Chondrocyte (in vitro differentiated cells): Measurements from ENCODE around the gene TGFBR1. TPM values are rescaled to one million over a fixed set of nuclear protein-coding genes. Genes with fewer than 3 reads are reported as not detected.

Source experiments
- DNase-seq: peaks from one replicate; pipeline ENCODE4 v3.0.0; 2021; ENCODE audit warnings: mixed read lengths, low spot score
- H3K27ac Mint-ChIP-seq: one replicate; pipeline ENCODE4 v1.8.0; 2021; ENCODE audit warnings: mild to moderate bottlenecking, moderate library complexity, mixed read lengths; ENCODE audit not compliant: unreplicated experiment
- H3K27me3 Mint-ChIP-seq: 2 replicates; pipeline ENCODE4 v1.8.0; 2021; ENCODE audit warnings: low read depth, mixed read lengths
- H3K36me3 Mint-ChIP-seq: 2 replicates; pipeline ENCODE4 v1.8.0; 2021; ENCODE audit warnings: low read depth, mixed read lengths
- H3K4me1 Mint-ChIP-seq: 2 replicates; pipeline ENCODE4 v1.8.0; 2021; ENCODE audit warnings: low read depth, mild to moderate bottlenecking, mixed read lengths
- H3K4me3 Mint-ChIP-seq: one replicate; pipeline ENCODE4 v1.8.0; 2021; ENCODE audit warnings: mild to moderate bottlenecking, moderate library complexity, mixed read lengths; ENCODE audit not compliant: unreplicated experiment
- H3K9me3 Mint-ChIP-seq: 2 replicates; pipeline ENCODE4 v1.8.0; 2021; ENCODE audit warnings: low read depth, mixed read lengths
- CTCF ChIP-seq: fragments of 200-600 bp; sonication (generic); IDR thresholded peaks from 2 replicates; pipeline ENCODE4 v1.5.0; 2021; ENCODE audit warnings: antibody characterized with exemption, mild to moderate bottlenecking, moderate library complexity
- total RNA-seq: library from RNA; stranded (reverse); gene quantifications from 3 replicates; pipeline ENCODE4 v1.2.1, GENCODE V29; 2021

The TGFBR1 gene
- total RNA-seq, 1 donor from 2014 or later: 109 TPM

- Mint-ChIP-seq H3K4me1 (peaks cover 43% of the 10 kb centered on the region), H3K27ac (peak overlapping the region; percentile 33), H3K4me3 (no peak overlapping the region), H3K27me3 (peaks cover 10% of the 10 kb centered on the region), H3K9me3 (no peaks in the 10 kb centered on the region), H3K36me3 (no peaks in the 10 kb centered on the region)
- no peak for DNase-seq
- no peak for TF ChIP-seq CTCF
These were observed 38.3 kb upstream of the TGFBR1 start for GRCh38 chr9:99066571-99066970.

- Mint-ChIP-seq H3K27me3 (no peaks in the 10 kb centered on the region), H3K27ac (no peak overlapping the region), H3K9me3 (no peaks in the 10 kb centered on the region), H3K4me3 (no peak overlapping the region), H3K4me1 (peaks cover 51% of the 10 kb centered on the region), H3K36me3 (no peaks in the 10 kb centered on the region)
- no peak for TF ChIP-seq CTCF
- no peak for DNase-seq
These were observed 35.8 kb upstream of the TGFBR1 start for GRCh38 chr9:99069075-99069474.

GRCh38 chr9:99069546-99069945 is 35.4 kb upstream of the TGFBR1 start:
- DNase-seq: no peak
- Mint-ChIP-seq H3K27me3 (no peaks in the 10 kb centered on the region), H3K9me3 (no peaks in the 10 kb centered on the region), H3K36me3 (no peaks in the 10 kb centered on the region), H3K27ac (no peak overlapping the region), H3K4me1 (peaks cover 51% of the 10 kb centered on the region), H3K4me3 (no peak overlapping the region)
- no peak for TF ChIP-seq CTCF

GRCh38 chr9:99070681-99071080 is 34.2 kb upstream of the TGFBR1 start:
- Mint-ChIP-seq H3K27me3 (no peaks in the 10 kb centered on the region), H3K4me3 (no peak overlapping the region), H3K27ac (no peak overlapping the region), H3K9me3 (no peaks in the 10 kb centered on the region), H3K4me1 (peaks cover 58% of the 10 kb centered on the region), H3K36me3 (no peaks in the 10 kb centered on the region)
- no peak for TF ChIP-seq CTCF
- DNase-seq: no peak

- no peak for DNase-seq
- H3K9me3 Mint-ChIP-seq: no peaks in the 10 kb centered on the region
- no peaks in the 10 kb centered on the region for H3K27me3 Mint-ChIP-seq
- H3K36me3 Mint-ChIP-seq: no peaks in the 10 kb centered on the region
- peaks cover 54% of the 10 kb centered on the region for H3K4me1 Mint-ChIP-seq
- no peak for TF ChIP-seq CTCF
- peak overlapping the region; percentile 75 for H3K27ac Mint-ChIP-seq
- no peak overlapping the region for H3K4me3 Mint-ChIP-seq
These were observed 33.4 kb upstream of the TGFBR1 start for GRCh38 chr9:99071313-99072039.
